HG03342 (cell line): ENCODE data around the gene EMC9.
"Not testable (repeated sequence)": the region's sequence is repeated elsewhere in the genome, so short reads cannot be mapped to it uniquely, and the experiment has no call there.

Experiments
- ATAC-seq: cut with Tn5 transposase; IDR thresholded peaks from one replicate; pipeline ENCODE4 v1.9.1; 2021; ENCODE audit warnings: mild to moderate bottlenecking, moderate library complexity; ENCODE audit not compliant: unreplicated experiment

The EMC9 gene

DNA sequence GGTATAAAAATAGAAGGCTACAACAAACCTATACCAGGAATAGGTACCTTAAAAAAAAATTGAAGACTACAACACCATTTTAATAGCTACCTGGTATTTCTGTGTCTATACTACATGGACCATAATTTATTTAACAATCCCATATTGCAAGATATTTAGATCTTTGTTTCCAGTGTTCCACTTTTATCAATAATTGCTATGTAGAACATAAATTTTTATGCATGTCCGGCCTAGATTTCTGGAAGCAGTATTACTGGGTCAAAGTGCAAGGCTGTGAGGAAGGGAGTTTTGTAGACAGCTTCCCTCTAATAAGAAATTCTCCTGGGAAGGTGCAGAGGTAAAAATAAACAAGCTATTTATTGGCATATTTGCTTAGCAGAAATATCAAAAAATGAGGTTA is 30.9 kb downstream of the EMC9 start:
- ATAC-seq: no peak

DNA sequence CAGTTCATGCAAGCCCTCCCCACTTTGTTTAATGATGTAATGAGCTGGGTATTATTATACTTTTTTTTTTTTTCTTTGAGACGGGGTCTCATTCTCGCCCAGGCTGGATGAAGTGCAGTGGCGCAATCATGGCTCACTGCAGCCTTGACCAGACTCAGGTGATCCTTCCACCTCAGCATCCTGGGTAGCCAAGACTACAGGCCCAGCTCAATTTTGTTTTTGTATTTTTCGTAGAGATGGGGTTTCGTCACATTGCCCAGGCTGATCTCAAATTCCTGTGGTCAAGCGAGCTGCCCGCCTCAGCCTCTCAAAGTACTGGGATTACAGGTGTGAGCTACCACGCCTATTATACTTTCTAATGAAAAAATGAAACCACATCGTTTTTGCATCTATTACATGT is 31.3 kb downstream of the EMC9 start:
- no peak for ATAC-seq

DNA sequence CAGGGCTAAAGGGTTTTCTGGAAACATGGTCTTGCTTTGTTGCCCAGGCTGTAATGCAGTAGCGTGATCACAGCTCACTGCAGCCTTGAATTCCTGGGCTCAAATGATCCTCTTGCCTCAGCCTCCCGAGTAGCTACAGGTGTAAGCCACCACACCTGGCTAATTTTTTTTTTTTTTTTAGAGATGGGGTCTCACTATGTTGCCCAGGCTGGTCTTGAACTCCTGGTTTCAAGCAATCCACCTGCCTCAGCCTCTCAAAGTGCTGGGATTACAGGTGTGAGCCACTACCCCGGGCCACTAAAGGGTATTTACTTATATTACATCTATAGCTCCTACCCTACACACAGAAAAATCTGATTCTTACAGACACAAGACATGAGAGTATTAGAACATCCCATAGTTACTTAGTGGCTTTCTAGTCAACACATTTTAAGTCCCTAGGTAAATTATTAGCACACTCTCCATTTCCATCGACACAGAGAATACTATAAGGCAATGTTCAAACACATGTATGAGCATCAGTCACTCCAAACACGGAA is 33.0 kb downstream of the EMC9 start:
- ATAC-seq: peak; percentile 22

DNA sequence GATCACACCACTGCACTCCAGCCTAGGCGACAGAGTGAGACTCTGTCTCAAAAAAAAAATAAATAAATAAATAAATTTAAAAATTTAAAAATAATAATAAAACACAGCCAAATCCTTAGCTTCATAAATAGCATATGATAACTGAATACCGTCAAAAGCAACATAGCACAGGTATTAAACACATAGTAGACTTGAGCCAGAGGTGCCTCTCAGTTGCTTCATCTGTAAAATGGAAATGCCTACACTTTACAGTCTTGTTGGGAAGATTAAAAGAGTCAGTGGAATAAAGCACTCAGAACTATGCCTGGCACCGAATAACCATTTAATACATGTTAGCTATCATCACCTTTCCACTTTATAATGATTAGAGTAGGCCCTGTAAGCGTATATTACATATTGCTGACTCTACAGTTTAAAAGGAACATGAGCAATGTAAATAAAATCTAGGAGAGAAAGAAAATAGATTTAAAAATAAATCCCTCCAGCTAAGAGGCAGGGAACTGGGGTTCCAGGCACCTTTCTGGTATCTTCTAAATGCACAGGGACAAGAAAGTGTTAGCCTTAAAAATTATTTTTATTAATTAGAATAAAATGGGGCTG is 34.6 kb downstream of the EMC9 start:
- ATAC-seq: no peak

DNA sequence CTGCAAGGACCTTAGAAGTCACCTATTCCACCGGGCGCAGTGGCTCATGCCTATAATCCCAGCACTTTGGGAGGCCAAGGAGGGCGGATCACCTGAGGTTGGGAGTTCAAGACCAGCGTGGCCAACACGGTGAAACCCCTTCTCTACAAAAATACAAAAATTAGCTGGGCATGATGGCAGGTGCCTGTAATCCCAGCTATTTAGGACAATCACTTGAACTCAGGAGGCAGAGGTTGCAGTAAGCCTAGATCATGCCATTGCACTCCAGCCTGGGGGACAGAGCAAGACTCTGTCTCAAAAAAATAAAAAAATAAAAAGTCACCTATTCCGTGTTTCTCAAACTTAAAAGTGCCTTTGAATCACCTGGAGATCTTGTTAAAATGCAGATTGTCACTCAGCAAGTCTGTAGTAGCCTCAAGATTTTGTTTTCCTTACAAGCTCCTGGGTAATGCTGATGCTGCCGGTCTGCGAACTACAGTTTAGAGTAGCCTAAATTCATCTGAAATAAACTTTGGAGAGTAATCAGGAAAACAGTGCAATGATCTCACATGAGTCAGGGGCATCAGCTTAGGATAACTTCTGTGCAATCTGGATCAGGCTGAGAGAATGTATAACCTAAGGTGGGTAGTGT is 35.7 kb downstream of the EMC9 start:
- not testable (repeated sequence) for ATAC-seq

DNA sequence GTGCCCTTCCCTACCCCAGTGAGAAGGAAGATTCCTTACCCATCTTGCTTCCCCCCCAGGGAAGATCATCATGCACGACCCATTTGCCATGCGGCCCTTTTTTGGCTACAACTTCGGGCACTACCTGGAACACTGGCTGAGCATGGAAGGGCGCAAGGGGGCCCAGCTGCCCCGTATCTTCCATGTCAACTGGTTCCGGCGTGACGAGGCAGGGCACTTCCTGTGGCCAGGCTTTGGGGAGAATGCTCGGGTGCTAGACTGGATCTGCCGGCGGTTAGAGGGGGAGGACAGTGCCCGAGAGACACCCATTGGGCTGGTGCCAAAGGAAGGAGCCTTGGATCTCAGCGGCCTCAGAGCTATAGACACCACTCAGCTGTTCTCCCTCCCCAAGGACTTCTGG is 37.9 kb downstream of the EMC9 start:
- no peak for ATAC-seq

DNA sequence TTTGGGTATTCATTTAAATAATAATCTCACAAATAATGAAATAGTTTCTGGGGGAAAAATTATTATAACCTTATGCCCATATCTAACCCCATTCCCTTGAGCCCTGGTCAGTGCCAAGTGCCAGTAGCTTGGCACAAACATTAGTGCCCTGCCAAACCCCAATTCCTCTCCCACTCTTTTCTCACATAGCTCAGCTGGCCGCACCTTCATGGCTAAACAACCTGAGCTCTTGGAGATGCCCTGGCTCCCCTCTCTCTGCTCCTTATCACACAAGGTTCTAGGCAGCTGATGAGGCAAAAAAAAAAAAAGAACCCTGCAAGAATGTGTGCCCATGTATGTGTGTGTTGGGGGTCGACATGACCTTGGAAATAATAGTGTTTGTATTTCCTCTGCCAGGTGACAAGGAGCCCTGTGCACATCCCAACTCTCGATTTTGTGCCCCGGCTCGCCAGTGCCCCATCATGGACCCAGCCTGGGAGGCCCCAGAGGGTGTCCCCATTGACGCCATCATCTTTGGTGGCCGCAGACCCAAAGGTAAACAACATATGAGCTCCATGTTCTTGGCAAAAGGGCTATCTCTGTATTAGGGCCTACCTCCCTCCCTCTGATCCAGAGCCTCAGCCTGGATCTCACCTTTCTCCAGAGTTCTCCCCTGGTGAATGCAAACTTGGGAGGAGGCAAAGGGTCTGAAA is 38.9 kb downstream of the EMC9 start:
- no peak for ATAC-seq

DNA sequence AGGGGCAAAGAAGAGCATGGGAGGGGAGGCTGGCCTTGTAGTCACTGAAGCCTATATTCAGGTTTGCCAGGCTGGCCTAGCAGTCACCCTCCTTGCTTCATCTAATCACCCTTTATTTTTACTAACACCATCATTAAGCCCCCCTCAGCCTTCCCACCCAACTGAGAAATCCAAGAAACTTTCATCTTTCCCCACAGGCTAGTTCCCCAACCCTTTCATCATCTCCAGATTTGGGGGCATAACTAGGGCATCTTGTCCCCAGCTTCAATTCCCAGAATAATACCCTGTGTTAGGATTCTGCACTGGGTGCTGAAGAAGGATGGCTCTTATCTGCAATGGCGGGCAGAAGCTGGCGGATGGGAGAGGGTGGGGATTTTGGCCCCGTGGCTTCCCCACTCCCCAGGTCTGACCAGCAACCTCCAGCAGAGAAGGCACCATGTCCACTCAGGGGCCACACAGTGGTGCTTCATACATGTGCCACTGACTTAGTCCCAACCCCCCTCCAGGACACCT is 40.4 kb downstream of the EMC9 start:
- no peak for ATAC-seq

DNA sequence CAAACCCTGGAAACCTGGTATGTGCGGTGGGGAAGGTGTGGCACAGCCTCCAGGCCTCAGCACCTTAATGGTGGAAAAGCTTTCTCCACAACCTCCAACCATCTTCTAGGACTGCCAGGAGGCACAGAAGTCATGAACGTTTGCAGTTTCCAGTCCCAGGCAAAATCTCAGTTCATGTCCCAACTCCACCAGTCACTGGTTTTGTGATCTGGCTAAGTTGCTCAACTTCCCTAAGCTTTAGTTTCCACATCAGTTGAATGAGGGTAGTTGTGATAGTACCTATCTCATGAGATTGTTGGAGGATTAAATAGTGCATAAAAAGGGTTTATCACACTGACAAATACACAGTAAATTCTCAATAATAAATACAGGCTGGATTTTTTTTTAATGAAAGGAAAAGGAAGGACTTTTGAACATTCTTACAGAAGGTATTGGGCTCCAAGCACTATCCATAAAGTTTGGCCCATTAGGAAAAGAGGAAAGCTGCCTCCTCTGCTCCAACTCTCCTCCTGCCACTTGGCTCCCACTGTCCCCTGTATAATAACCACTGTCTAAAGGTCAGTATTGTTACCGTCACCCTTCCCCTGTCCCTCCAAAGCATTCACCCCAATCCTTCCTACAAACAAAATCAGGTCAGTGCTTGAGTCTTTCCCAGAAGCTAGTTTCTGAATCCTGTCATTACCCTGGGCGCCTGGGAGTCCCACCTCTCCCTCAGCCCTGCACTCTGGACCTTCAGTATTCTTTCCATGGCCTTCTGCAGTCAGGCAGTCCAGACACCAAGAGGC is 41.0 kb downstream of the EMC9 start:
- no peak for ATAC-seq

DNA sequence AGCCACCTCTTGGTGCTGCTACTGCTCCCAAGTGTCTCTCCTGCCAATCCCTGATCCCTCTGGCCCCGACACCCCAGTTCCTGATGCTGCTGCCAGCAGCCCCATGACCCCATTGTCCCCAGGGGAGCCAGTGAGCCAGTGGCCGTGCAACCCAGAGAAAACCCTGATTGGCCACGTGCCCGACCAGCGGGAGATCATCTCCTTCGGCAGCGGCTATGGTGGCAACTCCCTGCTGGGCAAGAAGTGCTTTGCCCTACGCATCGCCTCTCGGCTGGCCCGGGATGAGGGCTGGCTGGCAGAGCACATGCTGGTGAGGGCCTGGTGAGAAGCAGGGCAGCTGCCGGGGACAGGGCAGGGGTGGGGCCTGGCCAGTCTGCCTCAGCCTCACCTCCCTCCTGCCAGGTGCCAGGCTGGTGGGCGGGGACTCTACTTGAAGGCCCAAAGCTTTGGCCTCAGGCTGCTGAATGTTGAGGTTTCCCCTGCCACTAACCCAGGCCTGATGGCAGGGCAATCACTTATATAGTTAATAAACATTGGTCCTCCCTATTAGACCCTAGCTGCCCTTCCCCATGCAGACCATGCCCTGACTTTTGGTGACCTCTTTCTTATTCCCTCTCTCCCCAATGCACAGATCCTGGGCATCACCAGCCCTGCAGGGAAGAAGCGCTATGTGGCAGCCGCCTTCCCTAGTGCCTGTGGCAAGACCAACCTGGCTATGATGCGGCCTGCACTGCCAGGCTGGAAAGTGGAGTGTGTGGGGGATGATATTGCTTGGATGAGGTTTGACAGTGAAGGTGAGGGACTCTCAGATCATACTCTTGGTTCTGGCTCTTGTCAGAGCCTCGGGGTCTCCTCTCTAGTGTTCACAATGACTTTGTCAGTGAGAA is 42.2 kb downstream of the EMC9 start:
- ATAC-seq: no peak

DNA sequence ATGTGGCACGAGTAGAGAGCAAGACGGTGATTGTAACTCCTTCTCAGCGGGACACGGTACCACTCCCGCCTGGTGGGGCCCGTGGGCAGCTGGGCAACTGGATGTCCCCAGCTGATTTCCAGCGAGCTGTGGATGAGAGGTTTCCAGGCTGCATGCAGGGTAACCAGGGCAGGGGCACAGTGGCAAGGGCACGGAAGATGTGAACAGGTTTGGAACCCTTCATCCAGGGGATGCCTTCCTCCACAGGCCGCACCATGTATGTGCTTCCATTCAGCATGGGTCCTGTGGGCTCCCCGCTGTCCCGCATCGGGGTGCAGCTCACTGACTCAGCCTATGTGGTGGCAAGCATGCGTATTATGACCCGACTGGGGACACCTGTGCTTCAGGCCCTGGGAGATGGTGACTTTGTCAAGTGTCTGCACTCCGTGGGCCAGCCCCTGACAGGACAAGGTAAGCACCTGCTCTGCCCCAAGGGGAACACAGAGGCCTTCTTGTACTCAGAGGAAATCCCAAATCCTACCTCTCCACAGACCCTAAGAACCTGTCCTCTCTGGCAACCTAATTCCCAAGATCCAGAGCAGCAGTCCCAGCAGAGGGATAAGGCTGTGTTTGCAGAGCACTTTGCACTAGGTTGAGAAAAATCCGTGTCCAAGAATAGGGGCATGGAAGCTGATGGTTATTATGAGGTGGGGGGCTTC is 43.0 kb downstream of the EMC9 start:
- no peak for ATAC-seq

DNA sequence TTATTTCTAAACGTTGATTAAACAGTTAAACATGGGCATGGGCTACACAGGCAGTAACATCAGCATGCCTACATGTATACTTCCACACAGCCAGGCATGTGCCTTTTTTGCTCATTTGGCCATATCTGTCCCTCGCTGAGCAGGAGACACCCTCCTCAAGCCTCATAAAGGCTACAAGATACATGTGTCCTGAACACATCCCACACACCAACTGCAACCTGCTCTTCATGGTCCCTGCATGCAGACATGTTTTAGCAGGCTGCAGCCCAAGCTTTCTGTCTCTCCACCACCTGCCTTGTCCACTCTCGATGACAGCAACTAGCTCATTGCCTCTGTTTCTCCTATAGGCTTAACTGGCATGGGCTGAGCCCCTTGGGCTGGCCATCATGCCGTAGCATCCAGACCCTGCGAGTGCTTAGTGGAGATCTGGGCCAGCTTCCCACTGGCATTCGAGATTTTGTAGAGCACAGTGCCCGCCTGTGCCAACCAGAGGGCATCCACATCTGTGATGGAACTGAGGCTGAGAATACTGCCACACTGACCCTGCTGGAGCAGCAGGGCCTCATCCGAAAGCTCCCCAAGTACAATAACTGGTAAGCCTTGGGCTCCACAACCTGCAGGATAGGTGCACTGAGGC is 44.7 kb downstream of the EMC9 start:
- no peak for ATAC-seq

DNA sequence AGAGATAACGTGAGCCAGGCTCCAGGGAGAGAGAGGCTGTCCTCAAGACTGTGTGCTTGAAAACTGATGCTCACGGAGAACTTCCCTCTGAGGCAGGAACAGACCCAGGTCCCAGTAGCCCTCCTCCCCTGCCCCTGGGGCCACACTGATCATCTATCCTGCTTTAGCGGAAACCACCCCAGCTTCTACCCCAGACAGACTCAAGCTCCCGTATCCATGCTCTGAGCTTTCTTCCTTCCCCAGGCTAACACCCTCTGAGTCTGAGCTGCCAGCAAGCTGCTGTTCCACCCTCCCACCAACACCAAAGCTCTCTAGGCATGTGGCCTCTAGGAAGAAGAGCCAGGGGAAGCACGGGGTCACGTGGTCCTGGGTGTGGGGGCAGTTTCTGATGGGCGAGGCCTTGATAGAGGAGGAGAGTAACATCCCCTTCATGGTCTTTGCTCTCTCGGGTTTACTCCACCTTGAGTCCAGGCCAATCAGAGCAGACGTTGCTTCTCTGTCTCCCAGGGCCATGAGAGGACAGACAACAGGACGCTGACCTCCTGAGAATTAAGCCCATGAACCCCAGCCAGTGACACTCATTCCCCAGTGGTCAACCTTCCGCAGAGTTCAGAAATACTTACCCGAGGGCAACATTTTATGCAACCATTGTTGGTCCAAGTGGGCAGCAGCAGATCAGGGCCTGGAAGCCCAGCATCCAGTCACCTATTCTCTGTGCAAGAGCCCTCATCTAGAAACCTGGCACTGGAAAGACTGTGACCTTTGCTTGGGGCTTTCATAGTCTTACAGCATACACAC is 45.9 kb downstream of the EMC9 start:
- ATAC-seq: peak; percentile 71

DNA sequence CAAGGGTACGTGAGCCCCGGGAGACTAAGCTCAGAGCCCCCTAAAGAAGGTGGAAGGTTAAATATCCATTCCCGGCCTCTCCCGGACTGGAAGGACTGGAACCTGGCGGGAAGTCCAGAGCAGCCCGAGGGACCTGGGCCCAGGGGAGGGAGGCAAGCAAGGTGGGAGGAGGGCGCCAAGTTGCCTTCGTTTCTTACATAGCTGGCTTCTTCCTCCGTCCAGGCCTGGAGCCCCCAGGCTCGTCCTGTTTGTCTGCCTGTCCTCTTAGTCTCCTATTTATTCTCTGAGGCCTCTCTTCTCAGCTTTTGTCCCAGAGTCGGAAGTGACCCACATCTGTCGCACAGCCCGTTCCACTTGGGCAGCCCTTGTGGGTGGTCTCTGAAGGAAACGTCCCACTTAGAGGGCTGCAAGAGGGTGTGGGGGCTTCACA is 46.5 kb downstream of the EMC9 start:
- ATAC-seq: no peak

DNA sequence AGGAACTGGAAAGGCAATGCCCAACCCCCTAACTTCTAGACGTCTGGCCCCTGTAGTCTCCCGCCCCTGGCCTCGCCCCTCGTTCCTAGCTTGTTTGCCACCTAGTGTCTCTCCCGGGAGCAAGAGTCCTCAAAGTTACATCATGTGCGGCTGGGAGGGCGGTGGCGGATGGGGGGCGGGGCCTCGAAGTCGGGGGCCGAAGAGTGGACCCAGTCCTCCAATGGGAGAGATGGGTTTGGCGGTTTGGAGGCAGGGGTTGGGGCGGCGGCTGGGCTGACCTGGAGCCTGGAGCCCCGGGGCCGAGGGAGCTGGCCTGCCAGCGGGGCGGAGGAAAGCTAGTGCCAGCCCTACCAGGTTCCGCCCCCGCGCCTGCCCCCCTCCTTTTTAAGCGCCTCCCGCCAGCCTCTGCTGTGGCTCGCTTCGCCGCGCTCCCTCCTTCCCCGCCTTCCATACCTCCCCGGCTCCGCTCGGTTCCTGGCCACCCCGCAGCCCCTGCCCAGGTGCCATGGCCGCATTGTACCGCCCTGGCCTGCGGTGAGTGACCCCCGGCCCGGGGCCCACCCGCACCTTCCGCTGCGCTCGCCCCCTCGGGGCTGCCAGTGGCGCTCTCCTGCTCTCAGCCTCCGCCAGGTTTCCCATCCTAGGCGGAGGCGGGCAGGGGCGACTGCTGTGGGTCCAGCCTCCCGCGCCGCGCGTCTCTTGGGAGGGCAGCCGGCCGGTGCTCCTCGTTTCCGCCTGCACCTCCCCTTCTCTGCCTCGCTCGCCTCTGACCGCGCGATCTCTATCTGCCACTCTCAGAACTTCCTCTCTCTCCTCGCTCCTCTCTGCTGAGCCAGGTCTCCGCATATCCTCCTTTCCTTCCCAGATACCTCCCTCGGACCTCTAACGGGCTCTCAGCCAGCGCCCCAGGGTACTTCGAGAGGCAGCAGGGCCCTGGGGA is 47.2 kb downstream of the EMC9 start, which contains the start of gene PCK2:
Gene PCK2, plus strand, starts transcription at position 411 of the 940 bp plus-strand sequence. Its CDS starts 95 bp downstream, at position 506.
- ATAC-seq: peak; percentile 43

DNA sequence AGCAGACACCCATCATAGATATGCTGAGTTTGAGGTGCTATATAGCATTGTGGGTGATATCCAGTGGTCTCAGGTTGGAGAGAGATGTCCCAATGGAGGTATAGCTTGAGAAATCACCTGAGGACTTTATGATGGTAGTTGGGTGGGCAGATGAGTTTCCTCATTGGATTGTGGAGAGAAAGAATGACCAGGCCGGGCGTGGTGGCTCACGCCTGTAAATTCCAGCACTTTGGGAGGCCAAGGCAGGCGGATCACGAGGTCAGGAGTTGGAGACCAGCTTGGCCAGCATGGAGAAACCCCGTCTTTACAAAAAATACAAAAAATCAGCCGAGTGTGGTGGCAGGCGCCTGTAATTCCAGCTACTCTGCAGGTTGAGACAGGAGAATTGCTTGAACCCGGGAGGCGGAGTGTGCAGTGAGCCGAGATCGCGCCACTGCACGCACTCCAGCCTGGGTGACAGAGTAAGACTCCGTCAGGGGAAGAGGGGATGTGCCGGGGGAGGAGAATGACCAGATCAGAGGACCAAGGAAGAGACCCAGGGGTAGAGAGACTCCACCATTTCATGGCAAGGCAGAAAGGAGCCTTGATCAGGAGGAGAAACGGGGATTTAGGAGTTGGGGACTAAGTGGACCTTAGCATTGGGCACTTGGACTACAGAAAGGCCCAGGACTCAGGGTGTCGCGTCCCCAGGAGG is 48.0 kb downstream of the EMC9 start:
- ATAC-seq: no peak
